H9 (cell line): Measurements from ENCODE around the gene TAS2R13. TPM values are rescaled to one million over a fixed set of nuclear protein-coding genes. Genes with fewer than 3 reads are reported as not detected.

Source experiments
- DNase-seq: peaks from one replicate; pipeline ENCODE4 v3.0.0-alpha.2; 2017
- H2AFZ ChIP-seq: one replicate; pipeline ENCODE4 v1.6.1; 2013; ENCODE audit warnings: mild to moderate bottlenecking, low read length, control low read depth, moderate library complexity
- H2AK5ac ChIP-seq: 2 replicates; pipeline ENCODE4 v1.6.1; 2013; ENCODE audit warnings: low read length, control low read depth, mixed read lengths; ENCODE audit not compliant: insufficient read length
- H2BK120ac ChIP-seq: one replicate; pipeline ENCODE4 v1.6.1; 2013; ENCODE audit warnings: low read depth, mild to moderate bottlenecking, low read length, control low read depth, inconsistent platforms; ENCODE audit not compliant: poor library complexity, severe bottlenecking
- H2BK12ac ChIP-seq: 2 replicates; pipeline ENCODE4 v1.6.1; 2013; ENCODE audit warnings: low read length, control low read depth, mixed read lengths, low read depth; ENCODE audit not compliant: insufficient read length
- H2BK15ac ChIP-seq: 2 replicates; pipeline ENCODE4 v1.6.1; 2013; ENCODE audit warnings: low read depth, low read length, control low read depth
- H2BK20ac ChIP-seq: one replicate; pipeline ENCODE4 v1.6.1; 2013; ENCODE audit warnings: low read depth, mild to moderate bottlenecking, low read length, control low read depth, inconsistent platforms; ENCODE audit not compliant: poor library complexity, severe bottlenecking
- H2BK5ac ChIP-seq: 2 replicates; pipeline ENCODE4 v1.6.1; 2013; ENCODE audit warnings: low read length, control low read depth, mixed read lengths; ENCODE audit not compliant: insufficient read length
- H3K14ac ChIP-seq: 2 replicates; pipeline ENCODE4 v1.6.1; 2013; ENCODE audit warnings: low read length, control low read depth; ENCODE audit not compliant: insufficient read depth
- H3K18ac ChIP-seq: 2 replicates; pipeline ENCODE4 v1.6.1; 2013; ENCODE audit warnings: low read depth, mild to moderate bottlenecking, mixed read lengths, low read length, control low read depth; ENCODE audit not compliant: insufficient read length
- H3K23ac ChIP-seq: 2 replicates; pipeline ENCODE4 v1.6.1; 2013; ENCODE audit warnings: low read length, control low read depth, mixed read lengths, low read depth; ENCODE audit not compliant: insufficient read length
- H3K23me2 ChIP-seq: 2 replicates; pipeline ENCODE4 v1.6.1; 2013; ENCODE audit warnings: low read depth, mild to moderate bottlenecking, mixed read lengths, low read length, control low read depth; ENCODE audit not compliant: insufficient read length, poor library complexity, severe bottlenecking
- H3K27ac ChIP-seq: 2 replicates; pipeline ENCODE4 v1.5.1; 2013; ENCODE audit warnings: low read length, control low read depth, mixed read lengths, low read depth; ENCODE audit not compliant: insufficient read length
- H3K27me3 ChIP-seq: 2 replicates; pipeline ENCODE4 v1.6.1; 2013; ENCODE audit warnings: low read length, control low read depth, inconsistent platforms; ENCODE audit not compliant: insufficient read depth
- H3K4ac ChIP-seq: 2 replicates; pipeline ENCODE4 v1.6.1; 2013; ENCODE audit warnings: low read depth, mild to moderate bottlenecking, control low read depth, inconsistent platforms, low read length, moderate library complexity
- H3K4me1 ChIP-seq: 2 replicates; pipeline ENCODE4 v1.6.1; 2013; ENCODE audit warnings: low read length, control low read depth, inconsistent platforms; ENCODE audit not compliant: insufficient read depth
- H3K4me2 ChIP-seq: 2 replicates; pipeline ENCODE4 v1.6.1; 2013; ENCODE audit warnings: low read length, control low read depth, mixed read lengths; ENCODE audit not compliant: insufficient read length, insufficient read depth
- H3K56ac ChIP-seq: 2 replicates; pipeline ENCODE4 v1.6.1; 2013; ENCODE audit warnings: low read depth, mild to moderate bottlenecking, mixed read lengths, low read length, control low read depth; ENCODE audit not compliant: insufficient read length
- H3K79me1 ChIP-seq: 2 replicates; pipeline ENCODE4 v1.6.1; 2013; ENCODE audit warnings: low read depth, mild to moderate bottlenecking, moderate library complexity, low read length, control low read depth, inconsistent platforms; ENCODE audit not compliant: insufficient read depth, poor library complexity, severe bottlenecking
- H3K79me2 ChIP-seq: 2 replicates; pipeline ENCODE4 v1.6.1; 2013; ENCODE audit warnings: low read length, control low read depth, inconsistent platforms; ENCODE audit not compliant: insufficient read depth
- H3K9ac ChIP-seq: 2 replicates; pipeline ENCODE4 v1.6.1; 2013; ENCODE audit warnings: low read length, control low read depth, mixed read lengths; ENCODE audit not compliant: insufficient read length; ENCODE audit errors: extremely low read depth
- H3K9me3 ChIP-seq: one replicate; pipeline ENCODE4 v1.6.1; 2013; ENCODE audit warnings: low read depth, low read length, inconsistent platforms; ENCODE audit not compliant: control insufficient read depth
- H3T11ph ChIP-seq: one replicate; pipeline ENCODE4 v1.6.1; 2013; ENCODE audit warnings: mild to moderate bottlenecking, low read length, control low read depth, inconsistent platforms
- H4K20me1 ChIP-seq: one replicate; pipeline ENCODE4 v1.6.1; 2013; ENCODE audit not compliant: control insufficient read depth, insufficient read length, insufficient read depth
- H4K5ac ChIP-seq: 2 replicates; pipeline ENCODE4 v1.6.1; 2013; ENCODE audit warnings: low read depth, mild to moderate bottlenecking, mixed read lengths, low read length, control low read depth; ENCODE audit not compliant: insufficient read length
- H4K8ac ChIP-seq: replicated peaks from 2 replicates; pipeline ENCODE4 v1.6.1; 2013; ENCODE audit warnings: low read length, control low read depth, mixed read lengths, low read depth; ENCODE audit not compliant: insufficient read length
- H4K91ac ChIP-seq: 2 replicates; pipeline ENCODE4 v1.6.1; 2013; ENCODE audit warnings: low read depth, mild to moderate bottlenecking, moderate library complexity, mixed read lengths, low read length, control low read depth; ENCODE audit not compliant: insufficient read length
- H3K27ac Mint-ChIP-seq, 3 experiments: 2 replicates in 2 of 3; 3 replicates in 1 of 3; pipeline ENCODE4 v1.8.0; 2020 to 2021; ENCODE audit warnings: mixed read lengths in 3 of 3, mild to moderate bottlenecking in 1 of 3, moderate library complexity in 1 of 3
- H3K27me3 Mint-ChIP-seq: 2 replicates; pipeline ENCODE4 v1.8.0; 2021; ENCODE audit warnings: low read depth, mild to moderate bottlenecking, moderate library complexity, mixed read lengths
- H3K36me3 Mint-ChIP-seq, 3 experiments: 2 replicates in 2 of 3; 3 replicates in 1 of 3; pipeline ENCODE4 v1.8.0; 2020 to 2021; ENCODE audit warnings: low read depth in 3 of 3, mixed read lengths in 3 of 3; ENCODE audit not compliant: insufficient read depth in 1 of 3
- H3K4me1 Mint-ChIP-seq, 2 experiments: 2 replicates each; pipeline ENCODE4 v1.8.0; 2020; ENCODE audit warnings: mixed read lengths in 2 of 2
- H3K4me3 Mint-ChIP-seq, 2 experiments: 2 replicates in 1 of 2; 3 replicates in 1 of 2; pipeline ENCODE4 v1.8.0; 2020 to 2021; ENCODE audit warnings: mild to moderate bottlenecking in 2 of 2, mixed read lengths in 2 of 2, moderate library complexity in 1 of 2
- H3K9me3 Mint-ChIP-seq, 2 experiments: 2 replicates in 1 of 2; 3 replicates in 1 of 2; pipeline ENCODE4 v1.8.0; 2020; ENCODE audit warnings: mild to moderate bottlenecking in 2 of 2, mixed read lengths in 2 of 2, moderate library complexity in 1 of 2
- CTCF ChIP-seq: fragments of 200-600 bp; sonication (generic); conservative IDR thresholded peaks from 3 replicates; pipeline ENCODE4 v1.8.0; 2021; ENCODE audit warnings: antibody characterized with exemption, mild to moderate bottlenecking
- WGBS: extraction: QIAGEN DNeasy Blood & Tissue Kit; methylation state at CpG from one replicate; pipeline ENCODE4 v1.1.7; 2013; ENCODE audit warnings: missing lambda C conversion rate, low lambda C conversion rate, mixed read lengths; ENCODE audit not compliant: insufficient read length; ENCODE audit errors: extremely low coverage; 5-methylcytosine and 5-hydroxymethylcytosine counted together
- total RNA-seq: library from RNA; stranded (reverse); gene quantifications from 2 replicates; pipeline ENCODE4 v1.2.1, GENCODE V29; 2021

Gene TAS2R13
- total RNA-seq, 1 experiment from 2014 or later: 0.50 TPM

GRCh38 chr12:10919809-10920208 lies 10.4 kb upstream of the TAS2R13 start:
- no peak overlapping the region for H2BK5ac ChIP-seq
- no peak overlapping the region for H4K5ac ChIP-seq
- no peak overlapping the region for H3K27ac Mint-ChIP-seq
- no peak overlapping the region for H3K4ac ChIP-seq
- H3K27ac ChIP-seq: no peak overlapping the region
- H2BK12ac ChIP-seq: no peak overlapping the region
- no peak overlapping the region for H3K18ac ChIP-seq
- no peak overlapping the region for H3K14ac ChIP-seq
- DNase-seq: no peak
- no peak overlapping the region for H2BK120ac ChIP-seq
- no peaks in the 10 kb centered on the region for H3K23me2 ChIP-seq
- H3K27me3 ChIP-seq: no peaks in the 10 kb centered on the region
- H3K9me3 ChIP-seq: no peaks in the 10 kb centered on the region
- no peak overlapping the region for H2BK15ac ChIP-seq
- H4K20me1 ChIP-seq: no peaks in the 10 kb centered on the region
- H3K23ac ChIP-seq: no peak overlapping the region
- no peak overlapping the region for H2AFZ ChIP-seq
- H4K8ac ChIP-seq: no peak overlapping the region
- peaks cover 0 to 7% of the 10 kb centered on the region in 2 experiments; a peak in 3 of 4 replicates for H3K4me1 Mint-ChIP-seq
- no peak overlapping the region for H3K56ac ChIP-seq
- no peaks in the 10 kb centered on the region for H3K79me1 ChIP-seq
- no peaks in the 10 kb centered on the region for H3K27me3 Mint-ChIP-seq
- H3K9me3 Mint-ChIP-seq: no peaks in the 10 kb centered on the region; a peak in 1 of 5 replicates
- no peak overlapping the region for H3K9ac ChIP-seq
- H3T11ph ChIP-seq: no peak overlapping the region
- H2BK20ac ChIP-seq: no peak overlapping the region
- WGBS: no CpG with 5 or more reads among the region's 1 CpG
- H3K79me2 ChIP-seq: no peaks in the 10 kb centered on the region
- H2AK5ac ChIP-seq: no peak overlapping the region
- H3K36me3 Mint-ChIP-seq: peaks cover 0 to 4% (median 0%) of the 10 kb centered on the region in 3 experiments; a peak in 1 of 7 replicates
- H3K4me1 ChIP-seq: 0 out of 2 replicates have a peak, but pooled peaks cover 2% of the 10 kb centered on the region
- no peak for TF ChIP-seq CTCF
- no peak overlapping the region for H3K4me2 ChIP-seq
- no peak overlapping the region for H4K91ac ChIP-seq
- H3K4me3 Mint-ChIP-seq: no peak overlapping the region
